Measurements from ENCODE around the gene EXOSC10.

- TF ChIP-seq CTCF (IDR thresholded peaks at IDR 0.05; ENCODE audit: poor library complexity, severe bottlenecking) = no peak
- no peak for TF ChIP-seq POLR2AphosphoS5 (IDR thresholded peaks at IDR 0.05)
- no peak for TF ChIP-seq REST (IDR thresholded peaks at IDR 0.05; ENCODE audit: borderline replicate concordance)
- no peak for TF ChIP-seq TAF1 (IDR thresholded peaks at IDR 0.05; ENCODE audit: low read depth)
- TF ChIP-seq SMC3 (conservative IDR thresholded peaks at IDR 0.05; ENCODE audit: poor library complexity) = no peak
- TF ChIP-seq RAD21 (conservative IDR thresholded peaks at IDR 0.05) = no peak
- no peak for TF ChIP-seq MXI1 (conservative IDR thresholded peaks at IDR 0.05; ENCODE audit: poor library complexity, severe bottlenecking)
Measured at GRCh38 chr1:11124965-11125364, 25.3 kb upstream of the EXOSC10 start.
